H9 (cell line): ENCODE results near the gene KRTAP5-9. TPM values are rescaled to one million over a fixed set of nuclear protein-coding genes. Genes with fewer than 3 reads are reported as not detected.
A peak's percentile ranks its signal among the peaks of the same experiment; 100 is the strongest.
"Not testable (repeated sequence)": the region's sequence is repeated elsewhere in the genome, so short reads cannot be mapped to it uniquely, and the experiment has no call there.

Experiments used
- DNase-seq: peaks from one replicate; pipeline ENCODE4 v3.0.0-alpha.2; 2017
- H2AFZ ChIP-seq: one replicate; pipeline ENCODE4 v1.6.1; 2013; ENCODE audit warnings: mild to moderate bottlenecking, low read length, control low read depth, moderate library complexity
- H2AK5ac ChIP-seq: 2 replicates; pipeline ENCODE4 v1.6.1; 2013; ENCODE audit warnings: low read length, control low read depth, mixed read lengths; ENCODE audit not compliant: insufficient read length
- H2BK120ac ChIP-seq: one replicate; pipeline ENCODE4 v1.6.1; 2013; ENCODE audit warnings: low read depth, mild to moderate bottlenecking, low read length, control low read depth, inconsistent platforms; ENCODE audit not compliant: poor library complexity, severe bottlenecking
- H2BK12ac ChIP-seq: 2 replicates; pipeline ENCODE4 v1.6.1; 2013; ENCODE audit warnings: low read length, control low read depth, mixed read lengths, low read depth; ENCODE audit not compliant: insufficient read length
- H2BK15ac ChIP-seq: 2 replicates; pipeline ENCODE4 v1.6.1; 2013; ENCODE audit warnings: low read depth, low read length, control low read depth
- H2BK20ac ChIP-seq: one replicate; pipeline ENCODE4 v1.6.1; 2013; ENCODE audit warnings: low read depth, mild to moderate bottlenecking, low read length, control low read depth, inconsistent platforms; ENCODE audit not compliant: poor library complexity, severe bottlenecking
- H2BK5ac ChIP-seq: 2 replicates; pipeline ENCODE4 v1.6.1; 2013; ENCODE audit warnings: low read length, control low read depth, mixed read lengths; ENCODE audit not compliant: insufficient read length
- H3K14ac ChIP-seq: 2 replicates; pipeline ENCODE4 v1.6.1; 2013; ENCODE audit warnings: low read length, control low read depth; ENCODE audit not compliant: insufficient read depth
- H3K18ac ChIP-seq: 2 replicates; pipeline ENCODE4 v1.6.1; 2013; ENCODE audit warnings: low read depth, mild to moderate bottlenecking, mixed read lengths, low read length, control low read depth; ENCODE audit not compliant: insufficient read length
- H3K23ac ChIP-seq: 2 replicates; pipeline ENCODE4 v1.6.1; 2013; ENCODE audit warnings: low read length, control low read depth, mixed read lengths, low read depth; ENCODE audit not compliant: insufficient read length
- H3K23me2 ChIP-seq: 2 replicates; pipeline ENCODE4 v1.6.1; 2013; ENCODE audit warnings: low read depth, mild to moderate bottlenecking, mixed read lengths, low read length, control low read depth; ENCODE audit not compliant: insufficient read length, poor library complexity, severe bottlenecking
- H3K27ac ChIP-seq: 2 replicates; pipeline ENCODE4 v1.5.1; 2013; ENCODE audit warnings: low read length, control low read depth, mixed read lengths, low read depth; ENCODE audit not compliant: insufficient read length
- H3K27me3 ChIP-seq: 2 replicates; pipeline ENCODE4 v1.6.1; 2013; ENCODE audit warnings: low read length, control low read depth, inconsistent platforms; ENCODE audit not compliant: insufficient read depth
- H3K4ac ChIP-seq: 2 replicates; pipeline ENCODE4 v1.6.1; 2013; ENCODE audit warnings: low read depth, mild to moderate bottlenecking, control low read depth, inconsistent platforms, low read length, moderate library complexity
- H3K4me1 ChIP-seq: 2 replicates; pipeline ENCODE4 v1.6.1; 2013; ENCODE audit warnings: low read length, control low read depth, inconsistent platforms; ENCODE audit not compliant: insufficient read depth
- H3K4me2 ChIP-seq: 2 replicates; pipeline ENCODE4 v1.6.1; 2013; ENCODE audit warnings: low read length, control low read depth, mixed read lengths; ENCODE audit not compliant: insufficient read length, insufficient read depth
- H3K56ac ChIP-seq: 2 replicates; pipeline ENCODE4 v1.6.1; 2013; ENCODE audit warnings: low read depth, mild to moderate bottlenecking, mixed read lengths, low read length, control low read depth; ENCODE audit not compliant: insufficient read length
- H3K79me1 ChIP-seq: 2 replicates; pipeline ENCODE4 v1.6.1; 2013; ENCODE audit warnings: low read depth, mild to moderate bottlenecking, moderate library complexity, low read length, control low read depth, inconsistent platforms; ENCODE audit not compliant: insufficient read depth, poor library complexity, severe bottlenecking
- H3K79me2 ChIP-seq: 2 replicates; pipeline ENCODE4 v1.6.1; 2013; ENCODE audit warnings: low read length, control low read depth, inconsistent platforms; ENCODE audit not compliant: insufficient read depth
- H3K9ac ChIP-seq: 2 replicates; pipeline ENCODE4 v1.6.1; 2013; ENCODE audit warnings: low read length, control low read depth, mixed read lengths; ENCODE audit not compliant: insufficient read length; ENCODE audit errors: extremely low read depth
- H3K9me3 ChIP-seq: one replicate; pipeline ENCODE4 v1.6.1; 2013; ENCODE audit warnings: low read depth, low read length, inconsistent platforms; ENCODE audit not compliant: control insufficient read depth
- H3T11ph ChIP-seq: one replicate; pipeline ENCODE4 v1.6.1; 2013; ENCODE audit warnings: mild to moderate bottlenecking, low read length, control low read depth, inconsistent platforms
- H4K20me1 ChIP-seq: one replicate; pipeline ENCODE4 v1.6.1; 2013; ENCODE audit not compliant: control insufficient read depth, insufficient read length, insufficient read depth
- H4K5ac ChIP-seq: 2 replicates; pipeline ENCODE4 v1.6.1; 2013; ENCODE audit warnings: low read depth, mild to moderate bottlenecking, mixed read lengths, low read length, control low read depth; ENCODE audit not compliant: insufficient read length
- H4K8ac ChIP-seq: replicated peaks from 2 replicates; pipeline ENCODE4 v1.6.1; 2013; ENCODE audit warnings: low read length, control low read depth, mixed read lengths, low read depth; ENCODE audit not compliant: insufficient read length
- H4K91ac ChIP-seq: 2 replicates; pipeline ENCODE4 v1.6.1; 2013; ENCODE audit warnings: low read depth, mild to moderate bottlenecking, moderate library complexity, mixed read lengths, low read length, control low read depth; ENCODE audit not compliant: insufficient read length
- H3K27ac Mint-ChIP-seq, 3 experiments: 2 replicates in 2 of 3; 3 replicates in 1 of 3; pipeline ENCODE4 v1.8.0; 2020 to 2021; ENCODE audit warnings: mixed read lengths in 3 of 3, mild to moderate bottlenecking in 1 of 3, moderate library complexity in 1 of 3
- H3K27me3 Mint-ChIP-seq: 2 replicates; pipeline ENCODE4 v1.8.0; 2021; ENCODE audit warnings: low read depth, mild to moderate bottlenecking, moderate library complexity, mixed read lengths
- H3K36me3 Mint-ChIP-seq, 3 experiments: 2 replicates in 2 of 3; 3 replicates in 1 of 3; pipeline ENCODE4 v1.8.0; 2020 to 2021; ENCODE audit warnings: low read depth in 3 of 3, mixed read lengths in 3 of 3; ENCODE audit not compliant: insufficient read depth in 1 of 3
- H3K4me1 Mint-ChIP-seq, 2 experiments: 2 replicates each; pipeline ENCODE4 v1.8.0; 2020; ENCODE audit warnings: mixed read lengths in 2 of 2
- H3K4me3 Mint-ChIP-seq, 2 experiments: 2 replicates in 1 of 2; 3 replicates in 1 of 2; pipeline ENCODE4 v1.8.0; 2020 to 2021; ENCODE audit warnings: mild to moderate bottlenecking in 2 of 2, mixed read lengths in 2 of 2, moderate library complexity in 1 of 2
- H3K9me3 Mint-ChIP-seq, 2 experiments: 2 replicates in 1 of 2; 3 replicates in 1 of 2; pipeline ENCODE4 v1.8.0; 2020; ENCODE audit warnings: mild to moderate bottlenecking in 2 of 2, mixed read lengths in 2 of 2, moderate library complexity in 1 of 2
- WGBS: extraction: QIAGEN DNeasy Blood & Tissue Kit; methylation state at CpG from one replicate; pipeline ENCODE4 v1.1.7; 2013; ENCODE audit warnings: missing lambda C conversion rate, low lambda C conversion rate, mixed read lengths; ENCODE audit not compliant: insufficient read length; ENCODE audit errors: extremely low coverage; 5-methylcytosine and 5-hydroxymethylcytosine counted together
- total RNA-seq: library from RNA; stranded (reverse); gene quantifications from 2 replicates; pipeline ENCODE4 v1.2.1, GENCODE V29; 2021
- TF ChIP-seq, protein P1 (sequence below): fragments of 200-600 bp; sonication (generic); conservative IDR thresholded peaks from 3 replicates; pipeline ENCODE4 v1.8.0; 2021; ENCODE audit warnings: antibody characterized with exemption, mild to moderate bottlenecking

KRTAP5-9 gene
- total RNA-seq, 1 experiment from 2014 or later, result not detected

DNA sequence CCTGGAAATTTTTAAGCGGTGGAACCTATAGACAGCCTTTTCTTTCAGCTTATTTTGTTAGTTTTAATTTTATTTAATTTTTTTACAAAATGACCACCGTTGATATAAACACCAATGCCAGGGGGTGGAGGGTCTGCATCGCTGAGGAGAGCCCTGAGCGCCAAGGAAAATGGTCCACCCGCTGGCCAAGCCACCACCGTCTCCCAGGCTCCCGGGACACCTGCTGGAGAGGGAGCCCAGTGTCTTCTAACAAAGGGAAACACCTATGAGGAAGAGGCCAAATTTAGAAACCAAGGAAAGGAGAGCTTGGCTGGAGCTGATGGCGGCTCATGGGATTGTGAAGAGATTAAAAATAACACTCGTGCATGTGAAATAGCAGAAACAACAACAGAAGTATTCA is 10.7 kb upstream of the KRTAP5-9 start:
- Histone ChIP-seq H3K27ac (no peak overlapping the region), H3T11ph (no peak overlapping the region), H2BK15ac (no peak overlapping the region), H3K4ac (no peak overlapping the region), H2BK5ac (no peak overlapping the region), H4K20me1 (no peaks in the 10 kb centered on the region), H3K4me2 (no peak overlapping the region), H3K56ac (no peak overlapping the region), H2BK12ac (no peak overlapping the region), H4K91ac (no peak overlapping the region), H2AFZ (no peak overlapping the region), H3K23ac (no peak overlapping the region), H3K14ac (no peak overlapping the region), H3K27me3 (no peaks in the 10 kb centered on the region), H2BK20ac (no peak overlapping the region), H3K9ac (no peak overlapping the region), H3K23me2 (no peaks in the 10 kb centered on the region), H2BK120ac (no peak overlapping the region), H3K18ac (no peak overlapping the region), H3K79me1 (no peaks in the 10 kb centered on the region), H3K4me1 (no peaks in the 10 kb centered on the region), H3K9me3 (no peaks in the 10 kb centered on the region), H2AK5ac (no peak overlapping the region), H4K8ac (no peak overlapping the region), H4K5ac (no peak overlapping the region), H3K79me2 (no peaks in the 10 kb centered on the region)
- H3K27ac Mint-ChIP-seq, result no peak overlapping the region
- DNase-seq, result no peak
- H3K4me3 Mint-ChIP-seq, result no peak overlapping the region
- peaks cover 5 to 12% (median 6%) of the 10 kb centered on the region in 3 experiments; a peak in 6 of 7 replicates for H3K36me3 Mint-ChIP-seq
- H3K27me3 Mint-ChIP-seq, result peaks cover 8% of the 10 kb centered on the region
- TF ChIP-seq, protein P1, sequence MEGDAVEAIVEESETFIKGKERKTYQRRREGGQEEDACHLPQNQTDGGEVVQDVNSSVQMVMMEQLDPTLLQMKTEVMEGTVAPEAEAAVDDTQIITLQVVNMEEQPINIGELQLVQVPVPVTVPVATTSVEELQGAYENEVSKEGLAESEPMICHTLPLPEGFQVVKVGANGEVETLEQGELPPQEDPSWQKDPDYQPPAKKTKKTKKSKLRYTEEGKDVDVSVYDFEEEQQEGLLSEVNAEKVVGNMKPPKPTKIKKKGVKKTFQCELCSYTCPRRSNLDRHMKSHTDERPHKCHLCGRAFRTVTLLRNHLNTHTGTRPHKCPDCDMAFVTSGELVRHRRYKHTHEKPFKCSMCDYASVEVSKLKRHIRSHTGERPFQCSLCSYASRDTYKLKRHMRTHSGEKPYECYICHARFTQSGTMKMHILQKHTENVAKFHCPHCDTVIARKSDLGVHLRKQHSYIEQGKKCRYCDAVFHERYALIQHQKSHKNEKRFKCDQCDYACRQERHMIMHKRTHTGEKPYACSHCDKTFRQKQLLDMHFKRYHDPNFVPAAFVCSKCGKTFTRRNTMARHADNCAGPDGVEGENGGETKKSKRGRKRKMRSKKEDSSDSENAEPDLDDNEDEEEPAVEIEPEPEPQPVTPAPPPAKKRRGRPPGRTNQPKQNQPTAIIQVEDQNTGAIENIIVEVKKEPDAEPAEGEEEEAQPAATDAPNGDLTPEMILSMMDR, result peak; percentile 18; the same call in 1 of the 3 replicates
- no CpG with 5 or more reads among the region's 9 CpGs for WGBS
- H3K4me1 Mint-ChIP-seq, result peaks cover 0 to 4% of the 10 kb centered on the region in 2 experiments; a peak in 2 of 4 replicates
- peaks cover 6 to 7% of the 10 kb centered on the region in 2 experiments for H3K9me3 Mint-ChIP-seq

DNA sequence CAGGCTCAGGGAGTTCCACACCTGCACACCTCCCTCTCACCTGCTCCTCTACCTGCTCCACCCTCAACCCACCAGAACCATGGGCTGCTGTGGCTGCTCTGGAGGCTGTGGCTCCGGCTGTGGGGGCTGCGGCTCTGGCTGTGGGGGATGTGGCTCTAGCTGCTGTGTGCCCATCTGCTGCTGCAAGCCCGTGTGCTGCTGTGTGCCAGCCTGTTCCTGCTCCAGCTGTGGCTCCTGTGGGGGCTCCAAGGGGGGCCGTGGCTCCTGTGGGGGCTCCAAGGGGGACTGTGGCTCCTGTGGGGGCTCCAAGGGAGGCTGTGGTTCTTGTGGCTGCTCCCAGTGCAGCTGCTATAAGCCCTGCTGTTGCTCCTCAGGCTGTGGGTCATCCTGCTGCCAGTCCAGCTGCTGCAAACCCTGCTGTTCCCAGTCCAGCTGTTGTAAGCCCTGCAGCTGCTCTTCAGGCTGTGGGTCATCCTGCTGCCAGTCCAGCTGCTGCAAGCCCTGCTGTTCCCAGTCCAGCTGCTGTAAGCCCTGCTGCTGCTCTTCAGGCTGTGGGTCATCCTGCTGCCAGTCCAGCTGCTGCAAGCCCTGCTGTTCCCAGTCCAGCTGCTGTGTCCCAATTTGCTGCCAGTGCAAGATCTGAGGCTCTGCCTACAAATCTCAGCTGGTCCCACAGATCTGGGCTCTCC is 10.1 kb upstream of the KRTAP5-9 start, which contains the start of gene KRTAP5-8:
Gene KRTAP5-8 (plus strand): TSS at position 49 of the 689 bp plus-strand sequence. CDS start 31 bp downstream, at position 80.
- not testable (repeated sequence) for H4K5ac ChIP-seq, H2BK15ac ChIP-seq, H2AK5ac ChIP-seq, H2BK12ac ChIP-seq, H3K27me3 ChIP-seq, H3K4me3 Mint-ChIP-seq, H4K91ac ChIP-seq, H3K14ac ChIP-seq, H4K20me1 ChIP-seq, H3K4me2 ChIP-seq, H2BK20ac ChIP-seq, H3K56ac ChIP-seq, H3K4me1 ChIP-seq, H2BK120ac ChIP-seq, DNase-seq, H3K79me2 ChIP-seq, H3K9ac ChIP-seq, H3K9me3 ChIP-seq, H3K18ac ChIP-seq, H3K4ac ChIP-seq, H2BK5ac ChIP-seq, H3K27ac ChIP-seq, H4K8ac ChIP-seq, H3K9me3 Mint-ChIP-seq, H3K23me2 ChIP-seq, H3K79me1 ChIP-seq, H3K23ac ChIP-seq, H3K4me1 Mint-ChIP-seq, H2AFZ ChIP-seq, H3T11ph ChIP-seq
- Mint-ChIP-seq H3K27me3 (peaks cover 10% of the 10 kb centered on the region), H3K27ac (0 out of 7 replicates have a peak within 1 kb of the TSS, but pooled peaks of 1 of the 3 experiments have one; percentile 74), H3K36me3 (peaks cover 5 to 12% (median 6%) of the 10 kb centered on the region in 3 experiments; a peak in 6 of 7 replicates)
- no CpG with 5 or more reads among the region's 4 CpGs for WGBS
